ENCODE measurements around the gene PUM1.

PUM1 gene

GRCh38 chr1:31020007-31020790 lies 45.3 kb downstream of the PUM1 start:
- H3K4me3 ChIP-seq (ENCODE audit: low read length in 2 of 2) = no peak overlapping the region
- H2BK5ac ChIP-seq (ENCODE audit: low read length) = no peak overlapping the region
- H2AFZ ChIP-seq (ENCODE audit: low read length) = no peak overlapping the region
- H3K18ac ChIP-seq (ENCODE audit: low read length) = no peak overlapping the region
- H3K23ac ChIP-seq (ENCODE audit: low read depth, low read length, poor library complexity) = no peak overlapping the region
- H3K4me2 ChIP-seq (ENCODE audit: insufficient read depth, low read length, poor library complexity, severe bottlenecking) = no peak overlapping the region
- H3K4ac ChIP-seq (ENCODE audit: low read length) = no peak overlapping the region
- no peak overlapping the region for H3K9ac ChIP-seq (ENCODE audit: low read depth, low read length, poor library complexity)
- H4K8ac ChIP-seq (ENCODE audit: low read depth, low read length) = no peak overlapping the region
- peaks cover 0 to 89% of the 10 kb centered on the region in 2 donors for H3K36me3 ChIP-seq (replicated peaks in 1 of 2; ENCODE audit: control insufficient read depth in 2 of 2, insufficient read depth in 2 of 2, low read length in 2 of 2)
- H3K79me1 ChIP-seq (ENCODE audit: low read depth, low read length) = no peaks in the 10 kb centered on the region
- H2BK12ac ChIP-seq (ENCODE audit: low read length) = no peak overlapping the region
- H3K4me1 ChIP-seq (ENCODE audit: control insufficient read depth in 2 of 2, insufficient read depth in 1 of 2, low read depth in 1 of 2, low read length in 2 of 2) = peaks cover 0 to 1% of the 10 kb centered on the region in 2 donors
- H3K27ac ChIP-seq (replicated peaks; ENCODE audit: low read length) = no peak overlapping the region
- H3K14ac ChIP-seq (ENCODE audit: low read length) = no peak overlapping the region
- no peaks in the 10 kb centered on the region for H3K27me3 ChIP-seq (ENCODE audit: control insufficient read depth in 3 of 3, insufficient read depth in 3 of 3, low read depth in 1 of 3, low read length in 3 of 3)
- no peak overlapping the region for H2AK5ac ChIP-seq (ENCODE audit: low read depth, low read length)
- H2BK120ac ChIP-seq (ENCODE audit: low read depth, low read length) = no peak overlapping the region
- DNase-seq (ENCODE audit: low spot score) = no peak
- H2BK15ac ChIP-seq (ENCODE audit: low read length) = no peak overlapping the region
- H3K9me3 ChIP-seq (replicated peaks in 1 of 2; ENCODE audit: control insufficient read depth in 2 of 2, insufficient read depth in 1 of 2, low read depth in 1 of 2, low read length in 2 of 2) = no peaks in the 10 kb centered on the region
- WGBS, 2 donors (ENCODE audit: extremely low coverage in 2 of 2, insufficient read length in 2 of 2, insufficient replicate concordance in 1 of 2) = no CpG with 5 or more reads among the region's 3 CpGs
- no peak overlapping the region for H4K91ac ChIP-seq (ENCODE audit: low read depth, low read length, poor library complexity)

- H3K23ac ChIP-seq (ENCODE audit: low read depth, low read length, poor library complexity) = no peak overlapping the region
- H4K91ac ChIP-seq (ENCODE audit: low read depth, low read length, poor library complexity) = no peak overlapping the region
- no peak overlapping the region for H3K27ac ChIP-seq (replicated peaks; ENCODE audit: low read length)
- no peak for DNase-seq (ENCODE audit: low spot score)
- H3K9me3 ChIP-seq (replicated peaks in 1 of 2; ENCODE audit: control insufficient read depth in 2 of 2, insufficient read depth in 1 of 2, low read depth in 1 of 2, low read length in 2 of 2) = no peaks in the 10 kb centered on the region
- no peaks in the 10 kb centered on the region for H3K79me1 ChIP-seq (ENCODE audit: low read depth, low read length)
- H2BK5ac ChIP-seq (ENCODE audit: low read length) = no peak overlapping the region
- H2BK15ac ChIP-seq (ENCODE audit: low read length) = no peak overlapping the region
- peaks cover 0 to 86% of the 10 kb centered on the region in 2 donors for H3K36me3 ChIP-seq (replicated peaks in 1 of 2; ENCODE audit: control insufficient read depth in 2 of 2, insufficient read depth in 2 of 2, low read length in 2 of 2)
- H2BK12ac ChIP-seq (ENCODE audit: low read length) = no peak overlapping the region
- H2BK120ac ChIP-seq (ENCODE audit: low read depth, low read length) = no peak overlapping the region
- H4K8ac ChIP-seq (ENCODE audit: low read depth, low read length) = no peak overlapping the region
- H3K27me3 ChIP-seq (ENCODE audit: control insufficient read depth in 3 of 3, insufficient read depth in 3 of 3, low read depth in 1 of 3, low read length in 3 of 3) = no peaks in the 10 kb centered on the region
- no peaks in the 10 kb centered on the region for H3K4me1 ChIP-seq (ENCODE audit: control insufficient read depth in 2 of 2, insufficient read depth in 1 of 2, low read depth in 1 of 2, low read length in 2 of 2)
- H3K18ac ChIP-seq (ENCODE audit: low read length) = no peak overlapping the region
- no peak overlapping the region for H3K14ac ChIP-seq (ENCODE audit: low read length)
- H2AFZ ChIP-seq (ENCODE audit: low read length) = no peak overlapping the region
- H3K4me3 ChIP-seq (ENCODE audit: low read length in 2 of 2) = no peak overlapping the region
- no peak overlapping the region for H3K4me2 ChIP-seq (ENCODE audit: insufficient read depth, low read length, poor library complexity, severe bottlenecking)
- no CpG with 5 or more reads among the region's 3 CpGs for WGBS, 2 donors (ENCODE audit: extremely low coverage in 2 of 2, insufficient read length in 2 of 2, insufficient replicate concordance in 1 of 2)
- no peak overlapping the region for H3K9ac ChIP-seq (ENCODE audit: low read depth, low read length, poor library complexity)
- no peak overlapping the region for H3K4ac ChIP-seq (ENCODE audit: low read length)
- no peak overlapping the region for H2AK5ac ChIP-seq (ENCODE audit: low read depth, low read length)
These were observed 46.1 kb downstream of the PUM1 start for GRCh38 chr1:31019401-31019800.

- peaks cover 2 to 73% of the 10 kb centered on the region in 2 donors for H3K36me3 ChIP-seq (replicated peaks in 1 of 2; ENCODE audit: control insufficient read depth in 2 of 2, insufficient read depth in 2 of 2, low read length in 2 of 2)
- H2BK120ac ChIP-seq (ENCODE audit: low read depth, low read length) = no peak overlapping the region
- no peak overlapping the region for H2AFZ ChIP-seq (ENCODE audit: low read length)
- no CpG with 5 or more reads among the region's 3 CpGs for whole genome bisulfite sequencing, 2 donors (ENCODE audit: extremely low coverage in 2 of 2, insufficient read length in 2 of 2, insufficient replicate concordance in 1 of 2)
- no peak overlapping the region for H4K91ac ChIP-seq (ENCODE audit: low read depth, low read length, poor library complexity)
- no peak overlapping the region for H2AK5ac ChIP-seq (ENCODE audit: low read depth, low read length)
- H3K4me2 ChIP-seq (ENCODE audit: insufficient read depth, low read length, poor library complexity, severe bottlenecking) = no peak overlapping the region
- H3K23ac ChIP-seq (ENCODE audit: low read depth, low read length, poor library complexity) = no peak overlapping the region
- no peak overlapping the region for H2BK12ac ChIP-seq (ENCODE audit: low read length)
- H3K79me1 ChIP-seq (ENCODE audit: low read depth, low read length) = peaks cover 1% of the 10 kb centered on the region
- DNase-seq (ENCODE audit: low spot score) = no peak
- no peak overlapping the region for H3K4me3 ChIP-seq (ENCODE audit: low read length in 2 of 2)
- H3K4ac ChIP-seq (ENCODE audit: low read length) = no peak overlapping the region
- H3K18ac ChIP-seq (ENCODE audit: low read length) = no peak overlapping the region
- H2BK5ac ChIP-seq (ENCODE audit: low read length) = no peak overlapping the region
- no peaks in the 10 kb centered on the region for H3K27me3 ChIP-seq (ENCODE audit: control insufficient read depth in 3 of 3, insufficient read depth in 3 of 3, low read depth in 1 of 3, low read length in 3 of 3)
- H3K27ac ChIP-seq (replicated peaks; ENCODE audit: low read length) = no peak overlapping the region
- no peak overlapping the region for H3K9ac ChIP-seq (ENCODE audit: low read depth, low read length, poor library complexity)
- no peak overlapping the region for H2BK15ac ChIP-seq (ENCODE audit: low read length)
- no peaks in the 10 kb centered on the region for H3K9me3 ChIP-seq (replicated peaks in 1 of 2; ENCODE audit: control insufficient read depth in 2 of 2, insufficient read depth in 1 of 2, low read depth in 1 of 2, low read length in 2 of 2)
- no peak overlapping the region for H3K14ac ChIP-seq (ENCODE audit: low read length)
- H4K8ac ChIP-seq (ENCODE audit: low read depth, low read length) = no peak overlapping the region
- H3K4me1 ChIP-seq (ENCODE audit: control insufficient read depth in 2 of 2, insufficient read depth in 1 of 2, low read depth in 1 of 2, low read length in 2 of 2) = peaks cover 0 to 3% of the 10 kb centered on the region in 2 donors
These were observed 48.6 kb downstream of the PUM1 start for GRCh38 chr1:31016868-31017267.

- no peak overlapping the region for H3K14ac ChIP-seq (ENCODE audit: low read length)
- H3K36me3 ChIP-seq (replicated peaks in 1 of 2; ENCODE audit: control insufficient read depth in 2 of 2, insufficient read depth in 2 of 2, low read length in 2 of 2) = peaks cover 2 to 59% of the 10 kb centered on the region in 2 donors
- H3K9ac ChIP-seq (ENCODE audit: low read depth, low read length, poor library complexity) = no peak overlapping the region
- no CpG with 5 or more reads among the region's 3 CpGs for WGBS, 2 donors (ENCODE audit: extremely low coverage in 2 of 2, insufficient read length in 2 of 2, insufficient replicate concordance in 1 of 2)
- peaks cover 1% of the 10 kb centered on the region for H3K79me1 ChIP-seq (ENCODE audit: low read depth, low read length)
- H4K8ac ChIP-seq (ENCODE audit: low read depth, low read length) = no peak overlapping the region
- no peak overlapping the region for H3K27ac ChIP-seq (replicated peaks; ENCODE audit: low read length)
- H3K9me3 ChIP-seq (replicated peaks in 1 of 2; ENCODE audit: control insufficient read depth in 2 of 2, insufficient read depth in 1 of 2, low read depth in 1 of 2, low read length in 2 of 2) = no peaks in the 10 kb centered on the region
- H3K4me2 ChIP-seq (ENCODE audit: insufficient read depth, low read length, poor library complexity, severe bottlenecking) = no peak overlapping the region
- no peak overlapping the region for H2BK120ac ChIP-seq (ENCODE audit: low read depth, low read length)
- H3K4ac ChIP-seq (ENCODE audit: low read length) = no peak overlapping the region
- no peak overlapping the region for H4K91ac ChIP-seq (ENCODE audit: low read depth, low read length, poor library complexity)
- peaks cover 3% of the 10 kb centered on the region in 2 donors for H3K4me1 ChIP-seq (ENCODE audit: control insufficient read depth in 2 of 2, insufficient read depth in 1 of 2, low read depth in 1 of 2, low read length in 2 of 2)
- H2BK5ac ChIP-seq (ENCODE audit: low read length) = no peak overlapping the region
- no peak overlapping the region for H2AK5ac ChIP-seq (ENCODE audit: low read depth, low read length)
- H2BK15ac ChIP-seq (ENCODE audit: low read length) = no peak overlapping the region
- no peak overlapping the region for H3K23ac ChIP-seq (ENCODE audit: low read depth, low read length, poor library complexity)
- H2BK12ac ChIP-seq (ENCODE audit: low read length) = no peak overlapping the region
- H3K4me3 ChIP-seq (ENCODE audit: low read length in 2 of 2) = no peak overlapping the region
- H3K27me3 ChIP-seq (ENCODE audit: control insufficient read depth in 3 of 3, insufficient read depth in 3 of 3, low read depth in 1 of 3, low read length in 3 of 3) = no peaks in the 10 kb centered on the region
- no peak overlapping the region for H2AFZ ChIP-seq (ENCODE audit: low read length)
- no peak overlapping the region for H3K18ac ChIP-seq (ENCODE audit: low read length)
- DNase-seq (ENCODE audit: low spot score) = no peak
These were observed 52.2 kb downstream of the PUM1 start for GRCh38 chr1:31013187-31013864.
